Activated CD8-positive, alpha-beta memory T cell treated with anti-CD3 and anti-CD28 coated beads for 36 hours (primary cell): Measurements from ENCODE around the gene CPED1. TPM values are rescaled to one million over a fixed set of nuclear protein-coding genes. Genes with fewer than 3 reads are reported as not detected.
"Not testable (repeated sequence)": the region's sequence is repeated elsewhere in the genome, so short reads cannot be mapped to it uniquely, and the experiment has no call there.

Experiments used
- CTCF ChIA-PET: fragments of 350-600 bp; sonication (Branson Sonifier 250); formaldehyde crosslinking; loops from one replicate; lab custom pipeline; 2021; ENCODE audit warnings: antibody characterized with exemption; lab: Charles Lee
- POLR2A ChIA-PET: fragments of 350-600 bp; sonication (Branson Sonifier 250); formaldehyde crosslinking; loops from one replicate; lab custom pipeline; 2021; ENCODE audit warnings: antibody characterized with exemption; lab: Charles Lee
- total RNA-seq, 2 experiments: library from RNA; stranded (reverse); gene quantifications; one replicate each; pipeline ENCODE4 v1.2.3, GENCODE V29; 2021

Gene CPED1
- total RNA-seq, 2 experiments from 2014 or later: 0.04 TPM; not detected in 1

GRCh38 chr7:121186746-121187145 lies 198.2 kb downstream of the CPED1 start:
- CTCF ChIA-PET: no interaction called here

DNA sequence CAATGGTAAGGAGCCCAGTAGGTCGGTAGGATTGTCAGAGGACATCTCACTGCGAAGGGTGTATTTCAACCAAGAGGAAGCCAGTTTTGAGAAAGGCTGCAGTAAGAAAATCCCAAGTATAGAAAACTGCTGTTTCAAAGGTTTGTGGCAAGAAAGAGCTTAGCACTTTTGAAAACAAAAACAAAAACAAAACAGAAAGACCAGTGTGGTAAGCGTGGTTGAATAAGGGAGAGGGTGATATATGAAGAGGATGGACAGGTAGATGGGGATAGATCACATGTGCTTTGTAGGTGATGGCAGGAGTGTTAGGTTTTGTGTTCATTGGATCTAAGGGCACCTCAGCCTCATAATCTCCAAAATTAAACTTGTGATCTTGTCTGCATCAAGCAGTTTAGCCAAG lies 198.7 kb downstream of the CPED1 start:
- ChIA-PET POLR2A (no interaction called here), CTCF (no interaction called here)

More at GRCh38 chr7:121186746-121187145, 198.2 kb downstream of the CPED1 start:
- POLR2A ChIA-PET: no interaction called here

- POLR2A ChIA-PET: no interaction called here
- CTCF ChIA-PET: no interaction called here
Observed at GRCh38 chr7:121187676-121188075, 199.2 kb downstream of the CPED1 start.

DNA sequence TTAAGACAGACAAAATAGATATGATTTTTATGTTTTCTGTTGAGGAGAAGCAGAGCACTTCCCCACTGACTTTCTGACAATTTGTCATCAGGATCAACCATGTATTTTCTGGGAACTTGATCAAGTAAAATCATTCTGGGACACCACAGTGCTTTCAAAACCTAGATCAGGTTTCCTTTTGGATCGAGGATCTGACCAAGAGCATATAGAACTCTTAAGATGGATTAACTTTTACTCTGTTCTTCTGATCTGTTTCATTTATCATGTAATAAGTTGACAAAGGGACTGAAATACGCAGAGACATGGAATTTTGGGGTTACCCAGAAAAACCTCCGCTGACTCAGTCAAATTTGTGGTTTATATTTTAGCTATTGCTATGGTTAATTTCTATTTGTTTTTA lies 204.3 kb downstream of the CPED1 start:
- ChIA-PET POLR2A (no interaction called here), CTCF (no interaction called here)

DNA sequence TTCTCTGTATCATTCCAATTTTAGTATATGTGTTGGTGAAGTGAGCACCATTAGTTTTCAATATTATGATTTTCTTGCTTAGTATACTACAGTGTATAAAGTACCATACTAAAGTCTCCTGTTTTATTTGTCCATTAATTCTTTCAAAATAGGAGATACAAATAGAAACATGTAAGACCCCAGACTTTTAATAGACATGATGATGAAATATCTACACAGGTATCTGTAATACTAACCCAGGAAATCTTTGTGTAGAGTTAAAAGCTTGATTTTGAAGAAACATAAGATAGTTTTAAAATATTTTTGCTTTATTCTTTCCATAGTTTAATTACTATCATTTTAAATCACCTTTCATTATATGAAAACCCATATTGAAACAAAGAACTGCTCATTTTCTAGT lies 206.5 kb downstream of the CPED1 start:
- CTCF ChIA-PET: no interaction called here
- POLR2A ChIA-PET: no interaction called here

- POLR2A ChIA-PET: no interaction called here
- CTCF ChIA-PET: no interaction called here
Observed at GRCh38 chr7:121195874-121196273, 207.4 kb downstream of the CPED1 start.

DNA sequence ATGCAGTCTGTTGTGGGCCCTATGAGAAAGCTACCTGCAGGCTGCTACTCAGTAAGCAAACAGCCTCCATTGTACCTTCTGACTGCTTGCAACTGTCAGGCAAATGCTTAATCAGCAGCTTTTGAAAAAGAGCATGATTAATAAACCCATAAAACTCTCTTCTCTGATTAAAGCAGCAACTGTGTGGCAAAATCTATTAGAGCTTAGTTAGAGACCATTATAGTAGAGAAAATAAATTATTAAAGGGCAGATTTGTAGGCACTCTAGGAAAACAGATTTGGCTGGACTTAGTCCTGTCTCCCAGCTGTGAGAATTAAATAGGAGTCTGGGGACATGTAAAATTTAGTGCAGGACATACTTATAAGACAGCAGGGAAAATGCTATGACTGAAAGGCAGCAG lies 207.8 kb downstream of the CPED1 start:
- POLR2A ChIA-PET: no interaction called here
- CTCF ChIA-PET: no interaction called here

DNA sequence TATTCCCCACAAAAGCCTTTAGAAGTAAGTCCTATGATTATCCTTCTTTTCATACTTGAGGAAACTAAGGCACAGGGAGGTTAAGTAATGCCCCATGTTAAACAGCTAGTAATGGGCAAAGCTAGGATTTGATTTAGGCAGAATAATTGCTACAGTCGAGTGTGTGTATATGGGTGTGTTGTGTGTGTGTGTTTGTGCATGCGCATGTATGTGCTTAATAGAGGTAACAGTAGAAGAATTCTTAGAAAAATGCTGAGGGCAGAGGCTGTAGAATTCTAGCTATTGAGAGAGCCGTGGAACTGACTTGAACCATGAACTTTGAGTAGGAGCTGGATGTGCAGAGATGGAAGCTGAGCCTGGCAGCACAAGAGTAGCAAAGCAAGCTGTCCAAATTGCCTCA lies 208.9 kb downstream of the CPED1 start:
- POLR2A ChIA-PET: no interaction called here
- CTCF ChIA-PET: no interaction called here

GRCh38 chr7:121198502-121198901 lies 210.0 kb downstream of the CPED1 start:
- ChIA-PET POLR2A (no interaction called here), CTCF (no interaction called here)

DNA sequence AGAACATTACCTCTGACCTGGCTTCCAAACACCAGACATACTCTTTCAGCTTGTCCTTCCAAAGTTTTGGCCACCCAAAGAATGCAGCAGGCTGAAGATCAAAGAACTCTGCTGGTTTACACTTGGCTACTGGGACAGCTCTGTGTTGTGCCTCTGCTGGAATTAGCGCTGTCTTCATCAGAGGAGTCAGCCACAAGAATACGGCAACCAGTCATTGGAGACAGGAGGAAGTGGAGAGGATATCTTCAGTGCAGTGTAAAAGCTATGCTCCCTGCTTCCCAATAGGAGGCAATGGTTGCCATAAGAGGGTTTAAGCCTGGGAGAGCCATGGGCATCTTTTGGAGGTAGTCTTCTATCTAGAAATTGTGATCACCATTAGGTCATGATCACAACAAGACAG lies 213.6 kb downstream of the CPED1 start:
- ChIA-PET POLR2A (no interaction called here), CTCF (no interaction called here)

GRCh38 chr7:121202834-121203233 lies 214.3 kb downstream of the CPED1 start:
- ChIA-PET POLR2A (no interaction called here), CTCF (no interaction called here)

DNA sequence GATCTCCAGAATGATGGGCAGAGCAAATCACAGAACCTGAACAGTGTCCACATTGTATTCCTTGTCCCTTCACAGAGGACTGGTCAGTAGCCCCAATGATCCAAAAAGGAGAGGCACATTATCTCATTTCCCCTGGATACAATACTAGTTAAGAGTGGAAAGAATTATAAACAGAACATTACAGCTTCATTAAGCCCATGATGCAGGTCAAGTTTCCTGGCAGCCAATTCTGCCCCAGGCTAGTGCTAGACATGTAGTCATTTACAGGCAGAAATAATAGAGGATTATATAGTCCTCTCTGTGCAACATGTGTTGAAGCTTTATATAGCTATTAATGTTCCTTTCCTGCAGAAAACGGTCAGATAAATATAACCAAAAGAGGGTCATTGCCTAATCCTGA lies 216.0 kb downstream of the CPED1 start:
- ChIA-PET POLR2A (no interaction called here), CTCF (no interaction called here)

DNA sequence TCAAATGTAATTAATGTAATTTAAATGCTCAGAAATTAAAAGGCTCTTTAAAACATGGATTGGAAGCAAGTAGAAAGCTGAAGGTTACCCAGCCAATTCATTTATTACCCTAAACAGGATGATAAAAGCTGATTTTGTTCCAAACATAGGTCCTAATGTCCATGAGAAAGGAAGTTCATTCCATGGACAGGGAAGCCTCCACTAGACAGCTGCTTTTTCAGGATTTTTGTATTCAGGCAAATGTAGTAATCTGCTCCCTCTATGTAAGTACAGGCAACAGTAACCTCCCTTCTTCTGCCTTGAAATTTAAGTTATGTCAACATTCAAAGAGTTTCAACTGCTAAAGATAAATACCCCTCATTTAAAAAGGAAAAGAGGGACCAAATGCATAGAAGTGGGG lies 217.3 kb downstream of the CPED1 start:
- CTCF ChIA-PET: no interaction called here

DNA sequence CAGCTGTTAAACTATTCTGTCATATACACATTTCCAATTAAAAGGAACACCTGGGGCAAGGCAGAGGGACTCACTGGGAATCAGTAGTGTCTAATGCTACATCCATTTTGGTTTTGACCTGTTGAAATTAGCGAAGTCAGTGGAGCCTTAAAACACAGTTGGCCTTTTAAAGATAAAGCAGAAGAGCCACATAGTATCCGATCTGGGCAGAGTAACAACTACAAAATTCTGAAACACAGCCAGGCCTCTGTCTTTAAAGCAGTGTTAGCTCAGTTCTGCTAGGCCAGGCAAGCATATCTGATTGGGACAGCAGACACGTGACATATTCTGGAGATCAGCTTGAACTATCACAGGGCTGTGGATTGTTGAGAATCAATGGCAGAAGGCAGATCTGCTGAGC lies 222.7 kb downstream of the CPED1 start:
- ChIA-PET POLR2A (no interaction called here), CTCF (no interaction called here)

More for the DNA sequence above, 217.3 kb downstream of the CPED1 start:
- POLR2A ChIA-PET: no interaction called here

DNA sequence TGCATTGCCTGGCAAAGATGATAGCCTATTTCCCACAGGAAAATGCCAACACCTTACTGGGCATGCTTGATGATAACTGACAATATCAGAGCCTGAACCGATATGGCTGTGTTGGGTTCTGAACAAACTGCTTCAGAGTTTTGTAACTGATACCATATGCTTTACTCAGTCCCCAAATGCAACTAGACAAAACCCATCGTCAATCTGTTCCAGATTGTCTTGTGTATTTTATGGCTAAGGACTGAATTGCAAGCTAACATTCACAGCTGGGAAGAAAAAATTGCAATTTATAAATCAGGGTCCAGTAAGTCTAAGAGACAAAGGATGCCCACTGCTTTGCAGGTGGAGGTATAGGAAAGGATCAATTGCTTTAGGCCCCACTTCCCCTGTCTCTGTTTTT lies 223.5 kb downstream of the CPED1 start:
- ChIA-PET POLR2A (no interaction called here), CTCF (no interaction called here)

DNA sequence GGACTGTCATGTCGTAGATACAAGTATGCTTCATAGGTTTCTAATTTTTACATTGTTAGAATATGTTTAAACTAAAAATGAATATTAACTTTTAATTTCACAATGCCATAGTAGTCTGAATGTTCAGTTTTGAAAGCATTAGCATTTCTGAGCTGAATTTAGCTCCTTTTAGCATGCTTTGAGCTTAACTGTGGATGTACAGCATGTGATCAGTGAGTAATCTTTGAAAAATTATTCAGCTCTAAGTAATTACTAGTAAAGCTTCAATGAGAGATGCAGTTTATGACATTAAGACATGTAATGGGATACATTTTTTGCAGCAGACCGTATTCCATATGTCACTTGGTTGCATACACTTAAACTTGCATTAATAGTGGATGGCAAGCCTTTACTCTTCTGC lies 226.1 kb downstream of the CPED1 start:
- ChIA-PET POLR2A (no interaction called here), CTCF (no interaction called here)

DNA sequence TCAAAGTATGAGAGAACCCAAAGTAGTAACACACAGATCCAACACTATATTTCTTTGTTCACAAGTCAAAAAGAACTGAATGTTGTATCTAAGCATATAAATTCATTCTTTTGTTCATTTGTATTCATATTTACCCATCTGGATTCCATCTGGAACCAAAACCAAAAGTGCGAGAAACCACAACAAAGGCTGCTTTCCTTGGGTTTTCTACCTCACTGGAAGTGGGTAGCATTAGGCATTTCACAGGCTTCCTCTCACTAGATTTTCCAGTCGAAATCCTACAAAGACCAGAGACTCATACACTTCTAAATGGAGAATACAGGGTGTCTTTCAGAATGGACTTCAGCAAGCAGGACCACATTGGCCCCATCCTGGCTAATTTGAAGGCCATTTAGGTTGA lies 230.5 kb downstream of the CPED1 start:
- ChIA-PET CTCF (no interaction called here), POLR2A (no interaction called here)

- CTCF ChIA-PET: not testable (repeated sequence)
Observed at GRCh38 chr7:121221108-121221507, 232.6 kb downstream of the CPED1 start.

DNA sequence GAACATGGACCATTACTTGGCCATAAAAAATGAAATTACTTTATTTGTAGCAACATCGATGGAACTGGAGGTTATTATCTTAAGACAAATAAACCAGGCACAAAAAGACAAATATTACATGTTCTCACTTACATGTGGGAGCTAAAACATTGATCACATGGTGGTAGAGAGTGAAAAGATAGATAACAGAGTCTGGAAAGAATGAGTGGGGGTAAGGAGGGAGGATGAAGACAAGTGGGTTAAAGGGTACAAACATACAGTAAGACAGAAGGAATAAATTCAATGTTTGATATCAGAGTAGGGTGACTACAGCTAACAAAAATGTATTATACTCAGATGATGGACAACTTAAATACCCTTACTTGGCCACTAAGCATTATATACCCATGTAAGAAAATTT lies 240.3 kb downstream of the CPED1 start:
- ChIA-PET CTCF (no interaction called here), POLR2A (no interaction called here)

More at GRCh38 chr7:121221108-121221507, 232.6 kb downstream of the CPED1 start:
- POLR2A ChIA-PET: not testable (repeated sequence)

DNA sequence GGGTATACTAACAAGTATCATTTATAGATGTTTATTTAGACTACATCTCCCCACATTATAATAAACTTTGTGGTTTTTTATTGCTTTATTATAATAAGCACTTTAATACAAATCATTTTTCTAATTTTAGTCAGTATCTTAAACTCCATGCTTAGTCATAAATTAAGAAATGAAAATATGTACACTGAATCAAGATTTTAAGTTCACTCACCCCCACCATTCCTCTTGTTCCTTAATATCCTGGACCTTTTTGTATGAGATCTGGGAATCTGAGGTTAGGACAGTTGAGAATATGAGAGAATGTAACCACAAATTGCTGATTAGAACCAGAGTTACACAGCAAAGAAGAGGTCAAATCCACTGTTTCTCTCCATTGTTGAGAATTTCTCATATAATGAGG lies 246.7 kb downstream of the CPED1 start:
- POLR2A ChIA-PET: no interaction called here
- CTCF ChIA-PET: no interaction called here

DNA sequence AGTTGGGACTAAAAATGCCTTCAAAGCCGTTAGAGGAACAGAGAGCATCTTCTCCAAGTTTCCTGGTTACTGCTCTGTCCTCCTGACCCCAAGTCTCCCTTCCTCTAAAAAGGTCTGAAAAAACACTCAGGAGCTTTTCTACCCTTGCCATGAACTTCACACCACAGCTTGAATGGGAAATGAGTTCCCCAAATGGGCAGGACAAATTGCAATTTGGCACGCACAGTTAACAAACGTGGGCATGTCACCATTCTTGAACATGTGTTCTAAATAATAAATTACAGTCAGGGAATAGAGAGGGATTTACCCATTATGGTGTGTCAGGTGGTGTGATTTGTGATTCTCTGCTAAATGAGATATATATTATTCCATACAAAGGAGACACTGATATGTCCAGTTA lies 249.1 kb downstream of the CPED1 start:
- POLR2A ChIA-PET: no interaction called here
- CTCF ChIA-PET: no interaction called here

DNA sequence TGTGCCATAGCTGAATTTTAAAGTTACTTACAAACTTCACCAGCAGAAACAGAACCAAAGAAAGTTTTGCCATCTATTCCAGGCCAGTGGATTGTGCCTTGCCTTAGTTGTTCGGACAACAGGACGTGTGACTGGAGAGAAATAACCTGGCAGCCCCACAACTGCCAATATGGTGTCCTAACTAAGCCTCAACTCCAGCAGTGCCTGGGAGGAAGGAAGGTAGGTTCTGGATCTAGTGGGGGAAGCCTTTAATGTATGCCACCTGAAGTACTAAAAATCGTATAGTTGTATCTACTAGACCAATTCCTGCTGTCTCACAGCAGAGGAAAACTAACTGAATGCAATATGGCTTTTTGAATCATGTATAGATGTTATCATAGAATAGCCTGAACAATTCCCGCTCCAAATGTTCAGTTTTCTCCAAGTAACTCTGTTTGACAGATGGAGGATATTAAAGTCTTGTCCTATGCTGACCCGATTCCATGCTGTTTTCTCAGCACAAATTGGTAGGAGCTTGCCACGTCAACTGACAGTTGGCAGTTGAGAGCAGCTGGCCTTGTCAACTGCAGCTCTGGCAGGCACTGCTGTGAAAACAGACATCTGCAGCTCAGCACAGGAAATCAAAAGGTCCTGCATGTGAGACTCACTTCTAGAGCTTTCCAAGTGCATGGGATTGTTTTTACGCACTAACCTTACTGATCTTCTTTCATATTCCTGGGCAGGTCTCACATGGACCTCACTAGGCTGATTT lies 255.8 kb downstream of the CPED1 start:
- CTCF ChIA-PET: no interaction called here
- POLR2A ChIA-PET: no interaction called here
